HG02970 (cell line): Measurements from ENCODE around the gene SEC14L3.

Experiments used
- ATAC-seq: cut with Tn5 transposase; IDR thresholded peaks from one replicate; pipeline ENCODE4 v1.9.1; 2021; ENCODE audit warnings: mild to moderate bottlenecking, moderate library complexity, moderate number of reproducible peaks; ENCODE audit not compliant: unreplicated experiment, low FRiP score

The SEC14L3 gene

GRCh38 chr22:30447656-30448055 lies 24.2 kb downstream of the SEC14L3 start:
- no peak for ATAC-seq

GRCh38 chr22:30445438-30446145 lies 26.2 kb downstream of the SEC14L3 start:
- no peak for ATAC-seq

GRCh38 chr22:30444632-30445437 lies 27.0 kb downstream of the SEC14L3 start:
- no peak for ATAC-seq

GRCh38 chr22:30441088-30441487 lies 30.7 kb downstream of the SEC14L3 start:
- ATAC-seq, result no peak

- ATAC-seq, result no peak
These were observed 32.0 kb downstream of the SEC14L3 start for GRCh38 chr22:30439836-30440235.

GRCh38 chr22:30439226-30439625 lies 32.6 kb downstream of the SEC14L3 start:
- ATAC-seq, result no peak

GRCh38 chr22:30438559-30438958 lies 33.3 kb downstream of the SEC14L3 start:
- ATAC-seq, result no peak

GRCh38 chr22:30436196-30436595 lies 35.6 kb downstream of the SEC14L3 start:
- ATAC-seq, result no peak

- ATAC-seq, result no peak
These were observed 36.1 kb downstream of the SEC14L3 start for GRCh38 chr22:30435674-30436126.

- no peak for ATAC-seq
These were observed 37.0 kb downstream of the SEC14L3 start for GRCh38 chr22:30434843-30435242.

GRCh38 chr22:30433773-30434172 lies 38.0 kb downstream of the SEC14L3 start:
- no peak for ATAC-seq

- no peak for ATAC-seq
These were observed 38.6 kb downstream of the SEC14L3 start for GRCh38 chr22:30433227-30433626.

GRCh38 chr22:30432520-30432919 lies 39.3 kb downstream of the SEC14L3 start:
- ATAC-seq, result no peak

GRCh38 chr22:30432096-30432495 lies 39.7 kb downstream of the SEC14L3 start:
- ATAC-seq, result no peak

GRCh38 chr22:30430933-30431332 lies 40.9 kb downstream of the SEC14L3 start:
- no peak for ATAC-seq

GRCh38 chr22:30429887-30430286 lies 41.9 kb downstream of the SEC14L3 start:
- ATAC-seq, result no peak

GRCh38 chr22:30427871-30428270 lies 43.9 kb downstream of the SEC14L3 start:
- ATAC-seq, result no peak

GRCh38 chr22:30426388-30427353 lies 45.1 kb downstream of the SEC14L3 start:
- ATAC-seq, result no peak

- no peak for ATAC-seq
These were observed 46.0 kb downstream of the SEC14L3 start, which contains the start of gene MTFP1 for GRCh38 chr22:30425616-30426387. Gene MTFP1, plus strand, starts transcription at chr22:30425768. Its CDS starts 112 bp downstream, at chr22:30425880.

- no peak for ATAC-seq
These were observed 46.5 kb downstream of the SEC14L3 start for GRCh38 chr22:30425327-30425615.
